ENCODE data around the gene SBNO1. TPM values are rescaled to one million over a fixed set of nuclear protein-coding genes. Genes with fewer than 3 reads are reported as not detected.

SBNO1 gene
- total RNA-seq, 1 experiment from 2014 or later, result 68.7 TPM

DNA sequence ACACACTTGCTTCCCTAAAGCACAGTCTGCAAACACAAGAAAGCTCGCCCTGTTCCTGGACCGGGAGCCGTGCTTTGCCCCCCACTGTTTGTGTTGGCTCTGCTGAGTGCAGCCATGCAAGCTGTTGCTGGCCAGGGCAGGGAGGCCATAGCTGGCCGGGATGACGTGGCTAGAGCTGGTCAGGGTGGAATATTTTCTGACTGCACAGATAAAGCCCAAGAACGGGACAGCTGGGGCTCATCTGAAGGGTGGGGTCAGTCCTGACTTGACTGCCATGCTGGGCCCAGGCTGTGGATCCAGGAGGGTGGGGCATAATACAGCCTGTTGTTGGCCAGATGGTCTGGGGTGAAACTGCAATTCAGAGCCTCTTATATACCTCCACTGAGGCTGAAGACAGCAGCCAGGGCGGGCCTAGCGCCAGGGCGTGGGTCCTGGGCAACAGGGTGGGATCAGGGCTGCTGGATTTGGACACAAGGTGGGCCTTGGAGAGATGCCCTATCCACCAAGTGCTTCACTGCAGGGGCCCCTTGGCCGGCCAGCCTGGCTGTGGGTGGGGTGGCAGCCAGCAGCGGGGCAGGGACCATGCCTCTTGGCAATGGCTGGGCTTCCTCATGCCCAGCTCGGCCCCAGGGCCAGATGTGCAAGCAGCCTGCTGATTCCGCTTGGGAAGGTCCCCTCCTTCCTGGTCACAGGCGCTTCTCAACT lies 34.1 kb upstream of the SBNO1 start:
- no peaks in the 10 kb centered on the region for H3K27me3 ChIP-seq (ENCODE audit: control insufficient read depth, insufficient read depth, low read length)
- H3K4me3 ChIP-seq (ENCODE audit: low read depth in 2 of 2, low read length in 2 of 2), result no peak overlapping the region
- peaks cover 3% of the 10 kb centered on the region for H3K36me3 ChIP-seq (ENCODE audit: control insufficient read depth, insufficient read depth, low read length)
- BruUV-seq (replicated peaks), result no TSS peak
- ChIA-PET CTCF (no interaction called here), POLR2A (interaction anchor here (0.7 kb wide), 1 partner anchor 8 kb away, joined by 5 read pairs; no protein-coding TSS in a partner anchor)
- no peak overlapping the region for H3K27ac ChIP-seq (ENCODE audit: low read length)
- in situ Hi-C loops (cut with HindIII; ENCODE audit: low pct_unique_long_range_greater_than_20kb, low sequenced_read_pairs) (no loop called here), intact Hi-C loops (cut with micrococcal nuclease; ENCODE audit: unreplicated experiment) (no loop called here)
- no peaks in the 10 kb centered on the region for H3K9me3 ChIP-seq (ENCODE audit: control insufficient read depth, insufficient read depth, low read depth, low read length)
- DNase-seq (ENCODE audit: low read depth, low spot score) (no peak), ATAC-seq (peak; percentile 23; the same call in 1 of the 2 replicates)
- TF ChIP-seq POLR2AphosphoS5 (IDR thresholded peaks at IDR 0.05; ENCODE audit: low read depth, low read length), result no peak
- TF ChIP-seq, protein P1, sequence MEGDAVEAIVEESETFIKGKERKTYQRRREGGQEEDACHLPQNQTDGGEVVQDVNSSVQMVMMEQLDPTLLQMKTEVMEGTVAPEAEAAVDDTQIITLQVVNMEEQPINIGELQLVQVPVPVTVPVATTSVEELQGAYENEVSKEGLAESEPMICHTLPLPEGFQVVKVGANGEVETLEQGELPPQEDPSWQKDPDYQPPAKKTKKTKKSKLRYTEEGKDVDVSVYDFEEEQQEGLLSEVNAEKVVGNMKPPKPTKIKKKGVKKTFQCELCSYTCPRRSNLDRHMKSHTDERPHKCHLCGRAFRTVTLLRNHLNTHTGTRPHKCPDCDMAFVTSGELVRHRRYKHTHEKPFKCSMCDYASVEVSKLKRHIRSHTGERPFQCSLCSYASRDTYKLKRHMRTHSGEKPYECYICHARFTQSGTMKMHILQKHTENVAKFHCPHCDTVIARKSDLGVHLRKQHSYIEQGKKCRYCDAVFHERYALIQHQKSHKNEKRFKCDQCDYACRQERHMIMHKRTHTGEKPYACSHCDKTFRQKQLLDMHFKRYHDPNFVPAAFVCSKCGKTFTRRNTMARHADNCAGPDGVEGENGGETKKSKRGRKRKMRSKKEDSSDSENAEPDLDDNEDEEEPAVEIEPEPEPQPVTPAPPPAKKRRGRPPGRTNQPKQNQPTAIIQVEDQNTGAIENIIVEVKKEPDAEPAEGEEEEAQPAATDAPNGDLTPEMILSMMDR (IDR thresholded peaks at IDR 0.05), result no peak
- no peak for TF ChIP-seq SIN3A (IDR thresholded peaks at IDR 0.05; ENCODE audit: borderline replicate concordance, insufficient read depth, low read depth, low read length)
- no peak for TF ChIP-seq REST (IDR thresholded peaks at IDR 0.05; ENCODE audit: insufficient read depth in 1 of 2, low read depth in 2 of 2, low read length in 1 of 2)
- TF ChIP-seq TCF7L2 (IDR thresholded peaks at IDR 0.05; ENCODE audit: low read depth, low read length), result no peak
- H3K4me1 ChIP-seq (ENCODE audit: control insufficient read depth, insufficient read depth, low read length), result no peaks in the 10 kb centered on the region

DNA sequence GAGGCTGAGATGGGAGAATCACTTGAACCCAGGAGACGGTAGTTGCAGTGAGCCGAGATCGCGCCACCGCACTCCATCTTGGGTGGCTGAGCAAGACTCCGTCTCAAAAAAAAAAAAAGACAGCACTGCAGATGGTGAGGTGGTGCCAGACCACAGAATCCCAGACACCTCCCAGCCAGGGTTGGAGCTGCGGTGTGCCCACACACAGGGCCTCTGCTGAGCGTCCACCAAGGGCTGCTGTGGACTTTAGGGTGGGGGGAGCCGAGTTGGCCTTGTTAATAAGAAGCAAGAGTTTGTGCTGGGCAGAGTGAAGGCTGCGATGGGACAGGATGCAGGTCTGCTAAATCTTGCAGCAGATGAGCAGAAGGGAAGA lies 33.5 kb upstream of the SBNO1 start:
- Histone ChIP-seq H3K27me3 (ENCODE audit: control insufficient read depth, insufficient read depth, low read length) (no peaks in the 10 kb centered on the region), H3K4me3 (ENCODE audit: low read depth in 2 of 2, low read length in 2 of 2) (no peak overlapping the region), H3K27ac (ENCODE audit: low read length) (no peak overlapping the region), H3K4me1 (ENCODE audit: control insufficient read depth, insufficient read depth, low read length) (no peaks in the 10 kb centered on the region), H3K36me3 (ENCODE audit: control insufficient read depth, insufficient read depth, low read length) (peaks cover 3% of the 10 kb centered on the region), H3K9me3 (ENCODE audit: control insufficient read depth, insufficient read depth, low read depth, low read length) (no peaks in the 10 kb centered on the region)
- CTCF ChIA-PET, result no interaction called here
- ATAC-seq (no peak), DNase-seq (ENCODE audit: low read depth, low spot score) (no peak)
- TF ChIP-seq SIN3A (IDR thresholded peaks at IDR 0.05; ENCODE audit: borderline replicate concordance, insufficient read depth, low read depth, low read length) (no peak), POLR2AphosphoS5 (IDR thresholded peaks at IDR 0.05; ENCODE audit: low read depth, low read length) (no peak)
- TF ChIP-seq, protein P1 (IDR thresholded peaks at IDR 0.05), result no peak
- BruUV-seq (replicated peaks), result no TSS peak
- intact Hi-C loops (cut with micrococcal nuclease; ENCODE audit: unreplicated experiment), result no loop called here
- POLR2A ChIA-PET, result interaction anchor here (0.7 kb wide), 1 partner anchor 9 kb away, joined by 5 read pairs; no protein-coding TSS in a partner anchor
- in situ Hi-C loops (cut with HindIII; ENCODE audit: low pct_unique_long_range_greater_than_20kb, low sequenced_read_pairs), result no loop called here

Measured in Panc1 (cell line).